B cell (primary cell): ENCODE measurements around the gene REEP5. TPM values are rescaled to one million over a fixed set of nuclear protein-coding genes. Genes with fewer than 3 reads are reported as not detected.

Experiments
- ATAC-seq: fragments of 200-7000 bp; cut with Tn5 transposase; one replicate; pipeline ENCODE4 v1.10.0; 2021; ENCODE audit warnings: low read depth, mild to moderate bottlenecking, moderate number of reproducible peaks, moderate library complexity
- CTCF ChIA-PET: fragments of 350-600 bp; sonication (Branson Sonifier 250); formaldehyde crosslinking; loops from one replicate; lab custom pipeline; 2021; ENCODE audit warnings: antibody characterized with exemption, inconsistent platforms; lab: Charles Lee
- POLR2A ChIA-PET: fragments of 350-600 bp; sonication (Branson Sonifier 250); formaldehyde crosslinking; loops from one replicate; lab custom pipeline; 2021; ENCODE audit warnings: antibody characterized with exemption; lab: Charles Lee
- DNase-seq: peaks from one replicate; pipeline ENCODE4 v3.0.0; 2013
- H2AFZ ChIP-seq: 2 replicates; pipeline ENCODE4 v1.6.1; 2012; ENCODE audit warnings: mild to moderate bottlenecking, low read depth, low read length; ENCODE audit not compliant: insufficient read depth, poor library complexity, severe bottlenecking
- H3K27ac ChIP-seq, 2 donors: 1 replicate in 1 of 2; 2 replicates in 1 of 2; pipeline ENCODE4 v1.5.1; 2012 to 2013; ENCODE audit warnings: low read length in 2 of 2, mild to moderate bottlenecking in 2 of 2, moderate library complexity in 1 of 2
- H3K27me3 ChIP-seq, 4 experiments: fragments of 200-600 bp in 1 of 4; sonication (generic) in 1 of 4; replicated peaks in 1 of 4; 1 replicate in 2 of 4; 2 replicates in 2 of 4; pipeline versions ENCODE4 v1.6.1 to v1.7.0; 2013 to 2016; ENCODE audit warnings: low read length in 3 of 4, mild to moderate bottlenecking in 2 of 4, mixed read lengths in 1 of 4, moderate library complexity in 1 of 4; ENCODE audit not compliant: insufficient read depth in 4 of 4, control insufficient read depth in 3 of 4; ENCODE audit errors: control extremely low read depth in 1 of 4
- H3K36me3 ChIP-seq, 2 experiments: replicated peaks in 1 of 2; 1 replicate in 1 of 2; 2 replicates in 1 of 2; pipeline versions ENCODE4 v1.6.1 to v1.7.1; 2013; ENCODE audit warnings: low read length in 1 of 2; ENCODE audit not compliant: insufficient read depth in 2 of 2, control insufficient read depth in 1 of 2; ENCODE audit errors: control extremely low read depth in 1 of 2, extremely low read depth in 1 of 2
- H3K4me1 ChIP-seq, 2 donors: fragments of 200-600 bp in 1 of 2; sonication (generic) in 1 of 2; 1 replicate in 1 of 2; 2 replicates in 1 of 2; pipeline versions ENCODE4 v1.5.1 to v1.6.1; 2013 to 2017; ENCODE audit warnings: low read length in 2 of 2; ENCODE audit not compliant: control insufficient read depth in 2 of 2, insufficient read depth in 2 of 2
- H3K4me2 ChIP-seq: replicated peaks from 2 replicates; pipeline ENCODE3; 2012; ENCODE audit warnings: mild to moderate bottlenecking, low read depth, low read length; ENCODE audit not compliant: poor library complexity, severe bottlenecking
- H3K4me3 ChIP-seq, 5 experiments: fragments of 200-600 bp in 1 of 5; sonication (generic) in 1 of 5; 1 replicate in 3 of 5; 2 replicates in 2 of 5; pipeline versions ENCODE4 v1.5.1 to v1.7.0; 2011 to 2016; ENCODE audit warnings: low read length in 4 of 5, mild to moderate bottlenecking in 4 of 5, low read depth in 2 of 5, control low read depth in 1 of 5, moderate library complexity in 1 of 5; ENCODE audit not compliant: insufficient read depth in 1 of 5; ENCODE audit errors: control extremely low read depth in 1 of 5, extremely low read depth in 1 of 5
- H3K79me2 ChIP-seq: fragments of 200-600 bp; sonication (generic); one replicate; pipeline ENCODE4 v1.6.0; 2016; ENCODE audit warnings: low read length; ENCODE audit not compliant: control insufficient read depth, insufficient read depth
- H3K9ac ChIP-seq: fragments of 200-600 bp; sonication (generic); 2 replicates; pipeline ENCODE4 v1.6.1; 2017; ENCODE audit warnings: mild to moderate bottlenecking, low read length, moderate library complexity
- H3K9me3 ChIP-seq, 3 donors: one replicate each; pipeline versions ENCODE4 v1.6.1 to v1.7.1; 2013; ENCODE audit warnings: low read length in 2 of 3; ENCODE audit not compliant: control insufficient read depth in 2 of 3, insufficient read depth in 1 of 3; ENCODE audit errors: control extremely low read depth in 1 of 3
- H4K20me1 ChIP-seq: 2 replicates; pipeline ENCODE4 v1.6.0; 2012; ENCODE audit warnings: mild to moderate bottlenecking, low read length; ENCODE audit not compliant: insufficient read depth, control insufficient read depth, poor library complexity, severe bottlenecking
- H3K27ac Mint-ChIP-seq: one replicate; pipeline ENCODE4 v1.8.0; 2021; ENCODE audit warnings: mixed read lengths
- H3K27me3 Mint-ChIP-seq: one replicate; pipeline ENCODE4 v1.8.0; 2021; ENCODE audit warnings: mixed read lengths
- H3K4me1 Mint-ChIP-seq: one replicate; pipeline ENCODE4 v1.8.0; 2021; ENCODE audit warnings: mixed read lengths
- H3K4me3 Mint-ChIP-seq: one replicate; pipeline ENCODE4 v1.8.0; 2021; ENCODE audit warnings: mixed read lengths
- H3K9me3 Mint-ChIP-seq: one replicate; pipeline ENCODE4 v1.8.0; 2022; ENCODE audit warnings: mixed read lengths; ENCODE audit not compliant: insufficient read depth
- CTCF ChIP-seq: fragments of 200-600 bp; IDR thresholded peaks from one replicate; pipeline ENCODE4 v1.8.0; 2022; ENCODE audit warnings: antibody characterized with exemption, mild to moderate bottlenecking
- EZH2 ChIP-seq: IDR thresholded peaks from 2 replicates; pipeline ENCODE4 v1.6.1; 2012; ENCODE audit warnings: borderline replicate concordance, low read depth, mild to moderate bottlenecking, moderate library complexity, low read length; ENCODE audit not compliant: insufficient read depth, poor library complexity, severe bottlenecking
- WGBS: methylation state at CpG from one replicate; pipeline ENCODE4 v1.1.5; 2013; ENCODE audit warnings: missing lambda C conversion rate; ENCODE audit not compliant: insufficient coverage; 5-methylcytosine and 5-hydroxymethylcytosine counted together
- intact Hi-C: fragments of 100-400 bp; cut with micrococcal nuclease; formaldehyde crosslinking; loops from one replicate; pipeline ENCODE4 v1.10.0; 2022
- polyA plus RNA-seq: library from polyadenylated mRNA; depleted of rRNA; stranded (reverse); fragments of >200 nt; gene quantifications from 2 replicates; pipeline ENCODE4 v1.2.3, GENCODE V29; 2012
- total RNA-seq, 2 donors: library from RNA; stranded (reverse); fragments of 120-200 nt in 1 of 2; gene quantifications; 1 replicate in 1 of 2; 2 replicates in 1 of 2; pipeline versions ENCODE4 v1.2.3 to v1.2.4, GENCODE V29; 2013 to 2022

REEP5 gene
- total and polyA plus RNA-seq, 2 donors (not counting 1 experiment from before 2014, with no cell fraction given): 39.2 to 55.9 TPM

GRCh38 chr5:112934366-112934663 is 12.3 kb upstream of the REEP5 start:
- H3K27ac ChIP-seq: no peak overlapping the region
- no peak overlapping the region for H3K27ac Mint-ChIP-seq
- no peak for ATAC-seq
- H2AFZ ChIP-seq: no peak overlapping the region
- peaks cover 26 to 28% of the 10 kb centered on the region in 2 donors for H3K4me1 ChIP-seq
- H3K9me3 ChIP-seq: peaks cover 0 to 1% (median 0%) of the 10 kb centered on the region in 3 donors
- no peaks in the 10 kb centered on the region for H3K36me3 ChIP-seq
- H3K9me3 Mint-ChIP-seq: peaks cover 2% of the 10 kb centered on the region
- DNase-seq: no peak
- no peaks in the 10 kb centered on the region for H3K27me3 ChIP-seq
- no peak overlapping the region for H3K9ac ChIP-seq
- H3K27me3 Mint-ChIP-seq: no peaks in the 10 kb centered on the region
- ChIA-PET POLR2A (no interaction called here), CTCF (interaction anchor here (1.4 kb wide), 1 partner anchor 27 kb away, joined by 3 read pairs; no protein-coding TSS in a partner anchor)
- no peak overlapping the region for H3K4me3 ChIP-seq
- TF ChIP-seq CTCF (no peak), EZH2 (no peak)
- intact Hi-C loops: no loop called here
- H3K79me2 ChIP-seq: no peaks in the 10 kb centered on the region
- H3K4me3 Mint-ChIP-seq: no peak overlapping the region
- no peaks in the 10 kb centered on the region for H4K20me1 ChIP-seq
- peaks cover 28% of the 10 kb centered on the region for H3K4me1 Mint-ChIP-seq
- no peak overlapping the region for H3K4me2 ChIP-seq

GRCh38 chr5:112933651-112934365 is 11.8 kb upstream of the REEP5 start:
- CTCF ChIA-PET: interaction anchor here (1.0 to 1.4 kb wide), 2 partner anchors 28 to 35 kb away, joined by 3 read pairs; no protein-coding TSS in a partner anchor
- H3K4me2 ChIP-seq: no peak overlapping the region
- H3K4me1 ChIP-seq: peaks cover 31 to 33% of the 10 kb centered on the region in 2 donors
- H3K27me3 ChIP-seq: no peaks in the 10 kb centered on the region
- Mint-ChIP-seq H3K4me3 (no peak overlapping the region), H3K27me3 (no peaks in the 10 kb centered on the region), H3K9me3 (peaks cover 2% of the 10 kb centered on the region), H3K27ac (no peak overlapping the region), H3K4me1 (peaks cover 32% of the 10 kb centered on the region)
- intact Hi-C loops: no loop called here
- POLR2A ChIA-PET: no interaction called here
- ATAC-seq (no peak), DNase-seq (no peak)
- H3K4me3 ChIP-seq: no peak overlapping the region
- no peaks in the 10 kb centered on the region for H3K79me2 ChIP-seq
- H4K20me1 ChIP-seq: no peaks in the 10 kb centered on the region
- WGBS: no CpG with 5 or more reads among the region's 1 CpG
- no peaks in the 10 kb centered on the region for H3K36me3 ChIP-seq
- H2AFZ ChIP-seq: no peak overlapping the region
- no peak for TF ChIP-seq CTCF
- no peak for TF ChIP-seq EZH2
- no peak overlapping the region for H3K27ac ChIP-seq
- H3K9ac ChIP-seq: no peak overlapping the region
- H3K9me3 ChIP-seq: peaks cover 0 to 1% (median 0%) of the 10 kb centered on the region in 3 donors
